Panc1 (cell line): ENCODE results near the gene CEACAM18. TPM values are rescaled to one million over a fixed set of nuclear protein-coding genes. Genes with fewer than 3 reads are reported as not detected.

Source experiments
- ATAC-seq: fragments of 200-7000 bp; cut with Tn5 transposase; 2 replicates; pipeline ENCODE4 v1.9.1; 2020; ENCODE audit warnings: mild to moderate bottlenecking, moderate library complexity
- BruUV-seq: library from RNA; stranded (reverse); fragments of 400-500 nt; replicated peaks from 2 replicates; lab custom pipeline; 2021; lab: Mats Ljungman, UMichigan
- CTCF ChIA-PET: fragments of 300-600 bp; sonication (Branson Sonifier 250); formaldehyde crosslinking; loops from one replicate; lab custom pipeline; 2022; ENCODE audit warnings: antibody characterized with exemption; lab: Charles Lee
- POLR2A ChIA-PET: fragments of 300-600 bp; sonication (Branson Sonifier 250); formaldehyde crosslinking; loops from one replicate; lab custom pipeline; 2022; ENCODE audit warnings: antibody characterized with exemption; lab: Charles Lee
- DNase-seq: peaks from one replicate; pipeline ENCODE4 v3.0.0-alpha.2; 2010; ENCODE audit warnings: low read depth, low spot score
- H3K27ac ChIP-seq: 2 replicates; pipeline ENCODE4 v1.5.1; 2011; ENCODE audit warnings: mild to moderate bottlenecking, low read length, inconsistent platforms
- H3K27me3 ChIP-seq: fragments of 200-500 bp; sonication (Bioruptor generic); 2 replicates; pipeline ENCODE4 v1.6.0; 2014; ENCODE audit warnings: low read length, inconsistent platforms; ENCODE audit not compliant: control insufficient read depth, insufficient read depth
- H3K36me3 ChIP-seq: fragments of 200-500 bp; sonication (Bioruptor generic); 2 replicates; pipeline ENCODE4 v1.5.1; 2014; ENCODE audit warnings: inconsistent platforms, mild to moderate bottlenecking, low read length, moderate library complexity; ENCODE audit not compliant: control insufficient read depth, insufficient read depth
- H3K4me1 ChIP-seq: 2 replicates; pipeline ENCODE4 v1.5.1; 2011; ENCODE audit warnings: inconsistent platforms, mild to moderate bottlenecking, low read length, moderate library complexity; ENCODE audit not compliant: control insufficient read depth, insufficient read depth
- H3K4me3 ChIP-seq, 2 experiments: 2 replicates each; pipeline ENCODE4 v1.5.1; 2011 to 2012; ENCODE audit warnings: low read depth in 2 of 2, low read length in 2 of 2, mild to moderate bottlenecking in 2 of 2, inconsistent platforms in 1 of 2, moderate library complexity in 1 of 2
- H3K9me3 ChIP-seq: fragments of 200-500 bp; sonication (Bioruptor generic); 2 replicates; pipeline ENCODE4 v1.5.1; 2014; ENCODE audit warnings: low read depth, mild to moderate bottlenecking, inconsistent platforms, low read length, moderate library complexity; ENCODE audit not compliant: control insufficient read depth, insufficient read depth
- CTCF ChIP-seq: fragments of 450-650 bp; IDR thresholded peaks from 2 replicates; pipeline ENCODE4 v1.5.1; 2017; ENCODE audit warnings: mild to moderate bottlenecking
- POLR2AphosphoS5 ChIP-seq: IDR thresholded peaks from 2 replicates; pipeline ENCODE4 v1.6.1; 2012; ENCODE audit warnings: mild to moderate bottlenecking, low read depth, low read length, moderate library complexity
- REST ChIP-seq, 2 experiments: IDR thresholded peaks; 2 replicates each; pipeline ENCODE4 v1.6.1; 2011 to 2012; ENCODE audit warnings: low read depth in 2 of 2, control low read depth in 1 of 2, low read length in 1 of 2, mild to moderate bottlenecking in 1 of 2, moderate library complexity in 1 of 2; ENCODE audit not compliant: insufficient read depth in 1 of 2
- SIN3A ChIP-seq: IDR thresholded peaks from 2 replicates; pipeline ENCODE4 v1.6.1; 2012; ENCODE audit warnings: low read depth, mild to moderate bottlenecking, low read length, moderate library complexity, borderline replicate concordance; ENCODE audit not compliant: insufficient read depth
- TCF7L2 ChIP-seq: IDR thresholded peaks from 2 replicates; pipeline ENCODE4 v1.6.1; 2011; ENCODE audit warnings: mild to moderate bottlenecking, low read depth, low read length, inconsistent platforms
- in situ Hi-C: cut with HindIII; loops from 2 replicates; pipeline ENCODE4 v1.10.0; 2016; ENCODE audit warnings: low sequenced_read_pairs, low pct_unique_long_range_greater_than_20kb
- intact Hi-C: fragments of 100-400 bp; cut with micrococcal nuclease; formaldehyde crosslinking; loops from one replicate; pipeline ENCODE4 v1.10.0; 2022; ENCODE audit not compliant: unreplicated experiment
- total RNA-seq: library from RNA; stranded (reverse); gene quantifications from one replicate; pipeline ENCODE4 v1.2.1, GENCODE V29; 2021; ENCODE audit not compliant: unreplicated experiment

CEACAM18 gene
- total RNA-seq, 1 experiment from 2014 or later: not detected

DNA sequence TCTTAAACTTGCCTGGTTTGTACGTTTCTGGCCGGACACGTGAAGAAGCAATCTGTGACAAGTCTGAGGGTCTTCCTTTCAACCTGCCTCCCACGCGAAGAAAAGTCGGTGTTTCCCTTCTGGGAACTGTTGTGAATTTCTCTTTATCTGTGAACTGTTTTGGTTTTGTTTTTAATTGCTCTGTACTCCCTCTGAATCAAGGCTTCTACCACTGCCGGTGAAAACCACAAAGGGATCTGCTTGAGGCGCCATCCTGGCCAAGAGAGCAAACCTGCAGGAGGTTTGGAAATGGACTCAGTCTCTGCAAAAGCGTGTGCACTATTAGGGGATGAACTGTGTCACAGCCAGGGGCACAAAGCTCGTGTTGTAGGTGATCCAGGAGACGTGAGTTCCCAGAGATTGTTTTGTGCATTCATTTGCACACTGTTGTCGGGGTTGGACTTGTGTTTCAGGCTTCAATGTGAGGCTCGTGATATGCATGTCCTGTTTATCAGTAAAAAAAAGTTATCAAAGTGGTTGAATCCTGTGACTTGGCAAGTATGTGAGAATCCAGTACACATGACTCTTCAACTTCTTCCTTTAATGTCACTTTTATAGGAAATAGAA lies 29.8 kb upstream of the CEACAM18 start:
- Histone ChIP-seq H3K4me3 (no peak overlapping the region), H3K27me3 (peaks cover 3% of the 10 kb centered on the region), H3K4me1 (no peaks in the 10 kb centered on the region), H3K9me3 (no peaks in the 10 kb centered on the region), H3K36me3 (no peaks in the 10 kb centered on the region), H3K27ac (no peak overlapping the region)
- no peak for DNase-seq
- ATAC-seq: no peak
- intact Hi-C loops: no loop called here
- POLR2A ChIA-PET: no interaction called here
- TF ChIP-seq POLR2AphosphoS5: no peak
- TF ChIP-seq CTCF: no peak
- in situ Hi-C loops: no loop called here
- no TSS peak for BruUV-seq
- CTCF ChIA-PET: no interaction called here

- Histone ChIP-seq H3K27me3 (no peaks in the 10 kb centered on the region; the same call in 1 of the 2 replicates), H3K4me3 (no peak overlapping the region), H3K36me3 (no peaks in the 10 kb centered on the region), H3K4me1 (no peaks in the 10 kb centered on the region), H3K27ac (no peak overlapping the region), H3K9me3 (no peaks in the 10 kb centered on the region)
- no TSS peak for BruUV-seq
- in situ Hi-C loops: no loop called here
- POLR2A ChIA-PET: no interaction called here
- intact Hi-C loops: no loop called here
- CTCF ChIA-PET: no interaction called here
- DNase-seq (no peak), ATAC-seq (no peak)
- TF ChIP-seq SIN3A (no peak), CTCF (no peak), REST (IDR thresholded peaks at IDR 0.05; ENCODE audit: insufficient read depth in 1 of 2, low read depth in 2 of 2, low read length in 1 of 2) (no peak), TCF7L2 (no peak), POLR2AphosphoS5 (no peak)
Observed at GRCh38 chr19:51450730-51451307, 27.5 kb upstream of the CEACAM18 start.
